Cardiac fibroblast (primary cell): ENCODE measurements around the gene TRIM65.

ENCODE experiments used
- DNase-seq, 2 donors: peaks; one replicate each; pipeline versions ENCODE4 v3.0.0 to v3.0.0-alpha.2; 2010; ENCODE audit warnings: low read depth in 2 of 2
- H3K4me3 ChIP-seq, 2 donors: replicated peaks in 1 of 2; 1 replicate in 1 of 2; 2 replicates in 1 of 2; pipeline ENCODE4 v1.5.1; 2011; ENCODE audit warnings: low read depth in 2 of 2, low read length in 2 of 2, mild to moderate bottlenecking in 2 of 2, moderate library complexity in 1 of 2
- TF ChIP-seq, protein P1 (sequence below): IDR thresholded peaks from one replicate; pipeline ENCODE4 v1.5.1; 2011; ENCODE audit warnings: low read depth, mild to moderate bottlenecking, low read length, inconsistent platforms

The TRIM65 gene

DNA sequence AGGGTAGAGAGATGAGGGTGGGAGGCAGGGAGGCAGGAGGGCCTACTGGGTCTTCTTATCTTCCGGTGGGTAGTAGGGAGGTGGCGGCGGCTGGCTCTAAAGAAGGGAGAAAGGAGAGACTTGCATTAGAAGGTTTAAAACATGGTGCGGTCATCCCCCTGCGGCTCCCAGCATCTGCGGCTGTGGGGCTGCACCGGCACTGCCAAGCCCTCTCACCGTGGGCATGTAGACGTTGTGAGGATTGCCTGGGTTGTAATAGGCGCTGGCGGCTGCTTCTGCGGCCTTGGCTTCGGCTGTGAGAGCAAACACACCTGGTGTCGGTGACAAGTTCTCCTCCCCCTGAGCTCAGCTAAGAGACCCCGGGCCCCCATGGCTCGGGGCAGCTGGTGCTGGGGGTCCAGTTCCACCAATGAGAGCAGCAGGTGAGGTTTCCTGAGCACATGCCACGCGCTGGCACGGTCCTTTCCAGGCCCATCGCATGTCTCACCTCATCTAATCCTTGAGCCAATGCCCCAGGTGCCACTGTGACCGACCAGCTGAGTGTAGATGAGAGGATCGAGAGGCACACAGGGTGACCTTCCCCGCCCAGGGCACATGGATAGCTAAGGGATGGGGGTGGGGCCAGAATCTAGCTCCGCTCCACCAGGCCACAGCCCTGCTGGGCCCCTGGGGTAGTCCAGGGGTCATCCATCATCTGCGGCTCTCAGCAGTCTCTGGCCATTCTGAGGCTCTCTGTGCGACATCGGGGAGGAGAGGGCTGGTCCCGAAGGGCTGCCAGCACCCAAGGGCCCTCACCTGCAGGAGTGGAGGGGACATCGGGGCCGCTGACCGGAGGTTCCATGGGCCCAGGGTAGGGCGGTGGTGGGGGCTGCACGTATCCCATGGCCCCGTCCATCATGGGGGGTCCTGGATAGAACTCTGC, 49.8 kb downstream of the TRIM65 start:
- no peak overlapping the region for H3K4me3 ChIP-seq
- DNase-seq: no peak
- TF ChIP-seq, protein P1, sequence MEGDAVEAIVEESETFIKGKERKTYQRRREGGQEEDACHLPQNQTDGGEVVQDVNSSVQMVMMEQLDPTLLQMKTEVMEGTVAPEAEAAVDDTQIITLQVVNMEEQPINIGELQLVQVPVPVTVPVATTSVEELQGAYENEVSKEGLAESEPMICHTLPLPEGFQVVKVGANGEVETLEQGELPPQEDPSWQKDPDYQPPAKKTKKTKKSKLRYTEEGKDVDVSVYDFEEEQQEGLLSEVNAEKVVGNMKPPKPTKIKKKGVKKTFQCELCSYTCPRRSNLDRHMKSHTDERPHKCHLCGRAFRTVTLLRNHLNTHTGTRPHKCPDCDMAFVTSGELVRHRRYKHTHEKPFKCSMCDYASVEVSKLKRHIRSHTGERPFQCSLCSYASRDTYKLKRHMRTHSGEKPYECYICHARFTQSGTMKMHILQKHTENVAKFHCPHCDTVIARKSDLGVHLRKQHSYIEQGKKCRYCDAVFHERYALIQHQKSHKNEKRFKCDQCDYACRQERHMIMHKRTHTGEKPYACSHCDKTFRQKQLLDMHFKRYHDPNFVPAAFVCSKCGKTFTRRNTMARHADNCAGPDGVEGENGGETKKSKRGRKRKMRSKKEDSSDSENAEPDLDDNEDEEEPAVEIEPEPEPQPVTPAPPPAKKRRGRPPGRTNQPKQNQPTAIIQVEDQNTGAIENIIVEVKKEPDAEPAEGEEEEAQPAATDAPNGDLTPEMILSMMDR: no peak

DNA sequence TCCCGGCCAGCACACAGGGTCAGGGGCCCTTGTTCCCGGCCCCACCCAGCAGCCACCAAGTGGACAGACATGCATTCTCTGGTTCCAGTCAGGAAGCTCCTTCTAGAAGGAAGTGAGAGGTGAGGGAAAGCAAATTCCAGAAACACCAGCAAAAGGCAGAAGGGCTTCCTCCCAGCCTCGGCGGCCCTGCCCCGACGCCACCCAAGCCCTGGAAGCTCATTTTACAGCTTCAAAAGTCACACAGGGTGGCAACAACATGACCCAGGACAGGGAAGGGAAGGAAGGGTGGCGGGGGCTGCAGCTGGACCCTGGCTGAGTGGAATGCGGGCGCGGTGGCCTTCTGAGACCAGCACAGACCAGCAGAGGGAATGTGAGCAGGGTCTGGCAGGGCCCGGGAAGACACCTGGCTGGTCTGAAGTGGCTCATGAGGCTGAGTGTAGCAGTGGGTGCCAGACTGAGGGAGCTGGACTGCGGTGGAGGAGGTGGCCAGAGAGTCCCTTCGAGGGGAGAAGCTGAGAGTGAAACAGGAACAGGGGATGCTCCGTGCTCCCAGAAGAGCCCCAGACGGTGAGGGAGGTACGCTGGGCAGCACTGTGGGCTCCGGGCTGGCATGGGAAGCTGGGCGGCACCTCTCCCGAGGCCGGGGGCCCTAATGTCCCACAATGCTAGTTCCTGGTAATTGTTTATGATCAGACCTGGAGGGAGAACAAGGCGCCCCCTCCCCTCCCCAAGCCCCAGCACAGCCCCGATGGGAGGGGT, 50.6 kb downstream of the TRIM65 start:
- TF ChIP-seq, protein P1: no peak

DNA sequence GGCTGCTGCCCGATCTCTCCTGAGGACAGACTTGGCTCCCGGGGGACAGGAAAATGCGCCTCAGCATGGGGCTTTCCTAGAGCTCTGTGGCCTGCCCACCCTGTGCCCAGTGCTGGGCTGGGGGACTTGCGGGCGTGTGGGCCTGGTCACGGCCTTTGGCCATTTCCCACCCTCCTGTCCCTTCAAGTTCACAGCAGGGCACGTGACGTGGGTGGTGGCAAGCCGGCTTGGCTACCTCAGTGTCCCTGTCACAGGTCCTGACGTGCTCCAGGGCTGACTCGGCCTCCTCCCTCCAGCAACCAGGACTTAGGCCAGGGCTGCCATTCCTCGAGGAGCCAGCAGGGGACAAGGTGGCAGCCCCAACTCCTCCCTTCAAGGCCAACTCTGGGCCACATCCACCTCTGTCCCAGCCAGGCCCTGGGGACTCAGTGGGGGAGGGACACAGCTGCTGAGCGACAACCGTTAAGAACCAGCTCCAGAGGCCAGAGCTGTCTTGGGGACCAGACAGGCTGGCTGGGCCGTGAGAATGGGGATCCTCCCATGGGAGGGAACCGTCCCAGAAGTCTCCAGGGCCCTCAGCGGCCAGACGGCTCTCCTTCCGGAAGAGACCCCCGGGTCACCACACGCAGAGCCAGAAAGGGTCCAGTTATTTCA, 51.6 kb downstream of the TRIM65 start:
- TF ChIP-seq, protein P1: peak; percentile 81
- peak; percentile 71 to 79 for DNase-seq
- no peak overlapping the region for H3K4me3 ChIP-seq

More for the DNA sequence above, 50.6 kb downstream of the TRIM65 start:
- H3K4me3 ChIP-seq: no peak overlapping the region
- DNase-seq: no peak

DNA sequence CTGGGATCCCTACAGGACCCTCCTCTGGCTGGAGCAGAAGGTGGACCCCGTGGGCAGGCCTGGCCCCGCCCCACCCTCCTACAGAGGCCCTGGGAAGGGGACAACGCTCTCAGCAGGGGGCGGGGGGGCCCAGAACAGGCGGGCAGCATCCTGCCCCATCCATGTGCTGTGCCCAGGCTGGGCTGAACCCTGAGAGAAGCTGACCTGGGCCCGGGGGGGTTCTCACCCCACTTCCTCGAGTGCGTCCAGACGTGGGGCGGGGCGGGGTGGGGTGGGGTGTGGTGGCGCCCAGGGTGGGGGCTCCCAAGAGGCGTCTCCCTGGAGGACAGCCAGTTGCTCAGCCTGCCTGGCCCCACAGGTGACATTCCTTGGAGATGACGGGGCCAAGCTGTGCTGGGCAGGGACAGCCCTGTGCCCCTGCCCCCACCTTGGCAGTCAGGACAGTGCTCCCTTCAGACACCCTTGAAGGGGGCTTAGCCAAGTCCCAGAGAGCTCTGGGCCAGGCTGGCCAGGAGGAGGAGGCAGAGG, 52.2 kb downstream of the TRIM65 start:
- no peak for DNase-seq
- H3K4me3 ChIP-seq: no peak overlapping the region
- TF ChIP-seq, protein P1: no peak

DNA sequence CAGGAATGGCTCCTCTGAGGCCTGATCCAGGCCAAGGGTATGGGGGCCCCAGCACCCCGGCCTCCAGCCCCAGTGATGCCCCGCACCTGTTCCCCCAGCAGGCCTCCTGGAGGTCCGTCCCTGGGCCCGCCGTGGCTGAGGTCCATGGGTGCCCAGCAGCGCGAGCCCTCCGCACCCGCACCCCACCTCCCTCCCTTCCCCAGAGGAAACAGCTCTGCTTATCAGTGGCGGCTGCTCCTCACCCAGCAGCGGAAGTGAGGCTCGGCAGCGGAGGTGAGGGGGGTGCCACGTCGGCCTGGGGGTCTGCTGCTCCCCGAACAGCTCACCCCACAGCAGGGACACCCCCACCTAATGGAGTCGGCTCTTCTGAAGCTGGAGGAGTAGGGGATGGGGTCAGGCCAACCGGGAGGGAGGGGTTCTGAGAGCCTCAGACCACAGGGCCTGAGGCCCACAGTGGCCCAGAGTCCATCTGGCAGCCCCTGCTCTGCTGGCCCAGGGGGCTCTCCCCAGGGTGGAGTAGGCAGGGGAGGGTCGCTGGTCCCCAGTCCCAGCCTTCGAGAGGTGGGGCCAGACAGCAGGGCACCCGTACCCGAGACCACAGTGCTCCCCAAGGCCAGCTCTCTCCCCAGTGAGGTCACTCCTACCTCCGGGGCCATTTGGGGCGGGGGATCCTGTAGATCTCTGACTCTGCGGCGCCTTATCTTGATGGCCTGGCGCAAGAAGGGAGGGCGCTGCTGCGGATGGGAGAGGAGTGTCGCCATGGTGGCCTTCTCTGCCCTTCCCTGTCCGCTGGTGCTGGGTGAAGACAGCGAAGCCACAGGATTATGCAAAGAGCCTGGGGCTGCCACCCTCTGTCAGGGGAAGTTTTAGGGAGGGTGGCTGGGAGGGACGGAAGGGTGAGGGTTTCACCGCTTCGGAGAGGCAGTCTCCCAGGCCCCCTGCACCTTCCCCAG, 52.9 kb downstream of the TRIM65 start, which contains the start of gene UNC13D:
TSS of gene UNC13D (minus strand) at position 828 of the 953 bp plus-strand sequence. CDS start at position 761, 67 bp downstream.
- TF ChIP-seq, protein P1: no peak
- no peak for DNase-seq
- no peak within 1 kb of the TSS for H3K4me3 ChIP-seq
